Right lobe of liver (tissue), 6 donors: ENCODE results near the gene ANAPC13. TPM values are rescaled to one million over a fixed set of nuclear protein-coding genes. Genes with fewer than 3 reads are reported as not detected.

Experiments used
- ATAC-seq, 4 donors: fragments of 200-7000 bp; cut with Tn5 transposase; one replicate each; pipeline ENCODE4 v1.9.1; 2020; ENCODE audit warnings: mild to moderate bottlenecking in 4 of 4, moderate library complexity in 4 of 4
- DNase-seq, 3 donors: peaks; one replicate each; pipeline ENCODE4 v3.0.0-alpha.2; 2020
- H3K27ac ChIP-seq, 3 donors: fragments of 200-600 bp; one replicate each; pipeline ENCODE4 v1.8.0; 2022
- H3K27me3 ChIP-seq, 2 donors: fragments of 200-600 bp; one replicate each; pipeline ENCODE4 v1.8.0; 2022
- H3K36me3 ChIP-seq, 4 donors: fragments of 200-600 bp; sonication (generic) in 1 of 4; one replicate each; pipeline versions ENCODE4 v1.5.1 to v1.8.0; 2017 to 2022; ENCODE audit warnings: control low read depth in 1 of 4
- H3K4me1 ChIP-seq, 4 donors: fragments of 200-600 bp; sonication (generic) in 1 of 4; one replicate each; pipeline versions ENCODE4 v1.5.1 to v1.8.0; 2017 to 2022; ENCODE audit warnings: control low read depth in 1 of 4
- H3K4me3 ChIP-seq, 3 donors: fragments of 200-600 bp; one replicate each; pipeline ENCODE4 v1.8.0; 2022
- H3K9me3 ChIP-seq, 4 donors: fragments of 200-600 bp; sonication (generic) in 1 of 4; one replicate each; pipeline versions ENCODE4 v1.5.1 to v1.8.0; 2017 to 2022; ENCODE audit warnings: control low read depth in 1 of 4
- POLR2A ChIP-seq: fragments of 450-650 bp; IDR thresholded peaks from one replicate; pipeline ENCODE4 v1.6.1; 2017; ENCODE audit warnings: antibody characterized with exemption, mild to moderate bottlenecking
- WGBS: methylation state at CpG from one replicate; pipeline ENCODE4 v1.1.6; 2018; ENCODE audit warnings: low coverage, low lambda C conversion rate; ENCODE audit not compliant: insufficient coverage; ENCODE audit errors: missing lambda C conversion rate; 5-methylcytosine and 5-hydroxymethylcytosine counted together
- intact Hi-C, 2 donors: fragments of 100-400 bp; cut with DNase I; formaldehyde crosslinking; loops; one replicate each; pipeline versions ENCODE4 v1.11.2 to v1.14.1; 2022
- total RNA-seq, 6 experiments: library from RNA; depleted of rRNA in 2 of 6; stranded (reverse); fragments of >200 nt in 2 of 6; fragmentation: NEBNext Ultra II Directional in 3 of 6; extraction: Animal tissue kit (Norgen Biotek cat#: 25700) in 3 of 6; gene quantifications; one replicate each; pipeline versions ENCODE4 v1.1.0 to v1.2.4, GENCODE V29; 2016 to 2023
- TF ChIP-seq, protein P1 (sequence below), 4 donors: fragments of 200-600 bp in 3 of 4; fragments of 450-650 bp in 1 of 4; IDR thresholded peaks; one replicate each; pipeline versions ENCODE4 v1.5.1 to v1.8.0; 2016 to 2022; ENCODE audit warnings: antibody characterized with exemption in 4 of 4, mild to moderate bottlenecking in 2 of 4
- donor health status: DM: no; HTN: yes; CAD: no.
- donor health status: DM: no; HTN: no; CAD: no.
- donor health status: DM: no; HTN: no; CAD: no.
- donor health status: DM: no; HTN: yes; CAD: no.
- donor health status: DM: no; HTN: yes; CAD: no.

ANAPC13 gene
- total RNA-seq, 6 experiments from 2014 or later: 23.1 to 46.6 (median 31.7) TPM

DNA sequence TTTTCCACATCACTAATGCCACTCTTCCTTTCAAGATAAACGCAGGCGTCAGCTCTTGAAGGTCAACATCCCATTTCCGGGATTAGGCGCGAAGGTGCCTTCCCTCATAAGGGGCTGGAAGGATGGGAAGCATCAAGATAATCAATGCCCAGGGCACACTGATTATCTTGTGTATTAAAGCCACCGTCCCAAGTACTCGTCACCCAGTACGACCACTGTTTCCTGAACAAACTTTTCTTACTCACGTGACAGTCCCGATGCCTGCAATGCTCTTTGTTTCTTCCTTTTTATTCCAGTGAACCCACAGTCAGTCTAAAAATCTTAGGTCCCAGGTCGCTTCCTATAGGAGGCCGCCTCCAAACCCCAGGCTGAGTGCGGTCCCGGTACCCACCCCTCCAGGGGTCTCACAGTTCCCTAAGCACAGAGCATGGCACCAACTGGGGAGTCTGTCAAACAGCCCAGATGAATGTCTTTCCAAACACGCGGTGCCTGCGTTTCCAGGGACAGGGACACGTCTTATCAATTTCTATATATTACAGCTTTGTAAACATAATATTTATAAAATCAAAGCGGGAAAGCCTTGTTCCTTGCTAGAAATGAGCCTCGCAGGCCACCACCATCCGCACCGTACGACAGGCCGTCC lies 589 bp downstream of the ANAPC13 start:
- ATAC-seq: peak; percentile 0 to 2 (median 1)

DNA sequence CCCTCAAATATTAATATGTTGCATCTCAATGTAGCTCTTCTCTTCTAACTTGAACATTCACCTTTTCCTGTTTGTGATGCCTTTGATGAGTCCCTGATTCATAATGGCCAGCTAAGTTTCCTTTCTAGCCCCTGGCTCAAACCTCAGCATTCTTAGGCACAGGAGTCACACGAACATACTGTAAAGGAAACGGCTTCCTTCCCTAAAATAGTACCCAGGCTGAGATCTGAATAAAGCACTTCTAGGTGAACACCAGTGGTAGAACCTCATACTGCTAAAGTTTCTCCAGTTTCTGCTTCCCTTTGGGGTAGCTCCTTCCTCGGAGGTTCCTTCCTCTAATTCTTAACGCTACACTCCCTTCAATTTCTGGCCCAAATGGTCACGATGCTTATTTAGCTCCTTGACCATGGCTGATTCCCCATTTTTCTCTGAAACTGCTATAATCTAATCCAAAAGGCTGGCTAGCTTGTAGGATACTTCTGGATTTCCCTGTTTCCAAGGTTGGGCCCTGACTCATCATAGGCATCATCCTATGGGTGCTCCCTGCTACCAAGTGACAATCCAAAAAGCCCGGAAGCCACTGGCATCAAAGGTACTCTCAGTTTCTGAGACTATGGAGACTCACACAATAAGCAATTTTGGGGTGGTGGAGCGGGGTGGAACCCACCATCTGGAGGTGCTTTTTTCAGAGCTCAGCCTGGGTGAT lies 2.4 kb downstream of the ANAPC13 start:
- 57% methylated on average over 6 of the region's 7 CpGs for WGBS
- DNase-seq (no peak), ATAC-seq (no peak)
- H3K4me1 ChIP-seq: peaks cover 0 to 30% (median 9%) of the 10 kb centered on the region in 4 donors
- intact Hi-C loops: loop anchor here in 1 of 2 donors (5.0 kb wide), 1 partner anchor 176 kb away; no protein-coding TSS in a partner anchor
- no peaks in the 10 kb centered on the region for H3K9me3 ChIP-seq
- H3K27ac ChIP-seq: no peak overlapping the region
- TF ChIP-seq, protein P1, sequence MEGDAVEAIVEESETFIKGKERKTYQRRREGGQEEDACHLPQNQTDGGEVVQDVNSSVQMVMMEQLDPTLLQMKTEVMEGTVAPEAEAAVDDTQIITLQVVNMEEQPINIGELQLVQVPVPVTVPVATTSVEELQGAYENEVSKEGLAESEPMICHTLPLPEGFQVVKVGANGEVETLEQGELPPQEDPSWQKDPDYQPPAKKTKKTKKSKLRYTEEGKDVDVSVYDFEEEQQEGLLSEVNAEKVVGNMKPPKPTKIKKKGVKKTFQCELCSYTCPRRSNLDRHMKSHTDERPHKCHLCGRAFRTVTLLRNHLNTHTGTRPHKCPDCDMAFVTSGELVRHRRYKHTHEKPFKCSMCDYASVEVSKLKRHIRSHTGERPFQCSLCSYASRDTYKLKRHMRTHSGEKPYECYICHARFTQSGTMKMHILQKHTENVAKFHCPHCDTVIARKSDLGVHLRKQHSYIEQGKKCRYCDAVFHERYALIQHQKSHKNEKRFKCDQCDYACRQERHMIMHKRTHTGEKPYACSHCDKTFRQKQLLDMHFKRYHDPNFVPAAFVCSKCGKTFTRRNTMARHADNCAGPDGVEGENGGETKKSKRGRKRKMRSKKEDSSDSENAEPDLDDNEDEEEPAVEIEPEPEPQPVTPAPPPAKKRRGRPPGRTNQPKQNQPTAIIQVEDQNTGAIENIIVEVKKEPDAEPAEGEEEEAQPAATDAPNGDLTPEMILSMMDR (IDR thresholded peaks at IDR 0.05): no peak
- TF ChIP-seq POLR2A: no peak
- no peak overlapping the region for H3K4me3 ChIP-seq
- H3K36me3 ChIP-seq: peaks cover 0 to 27% (median 9%) of the 10 kb centered on the region in 4 donors
- no peaks in the 10 kb centered on the region for H3K27me3 ChIP-seq

More for the DNA sequence above, 589 bp downstream of the ANAPC13 start:
- Histone ChIP-seq H3K27me3 (no peaks in the 10 kb centered on the region), H3K9me3 (no peaks in the 10 kb centered on the region), H3K36me3 (peaks cover 0 to 21% (median 6%) of the 10 kb centered on the region in 4 donors), H3K27ac (peak overlapping the region; percentile 85 to 93 (median 89)), H3K4me3 (peak overlapping the region; percentile 76 to 89 (median 77)), H3K4me1 (peaks cover 0 to 20% (median 5%) of the 10 kb centered on the region in 4 donors)
- TF ChIP-seq, protein P1 (IDR thresholded peaks at IDR 0.05): no peak
- no peak for TF ChIP-seq POLR2A
- intact Hi-C loops: no loop called here
- peak in 2 of 3 donors; percentile 63 to 93 for DNase-seq
- WGBS: 0% methylated on average over 24 of the region's 24 CpGs

DNA sequence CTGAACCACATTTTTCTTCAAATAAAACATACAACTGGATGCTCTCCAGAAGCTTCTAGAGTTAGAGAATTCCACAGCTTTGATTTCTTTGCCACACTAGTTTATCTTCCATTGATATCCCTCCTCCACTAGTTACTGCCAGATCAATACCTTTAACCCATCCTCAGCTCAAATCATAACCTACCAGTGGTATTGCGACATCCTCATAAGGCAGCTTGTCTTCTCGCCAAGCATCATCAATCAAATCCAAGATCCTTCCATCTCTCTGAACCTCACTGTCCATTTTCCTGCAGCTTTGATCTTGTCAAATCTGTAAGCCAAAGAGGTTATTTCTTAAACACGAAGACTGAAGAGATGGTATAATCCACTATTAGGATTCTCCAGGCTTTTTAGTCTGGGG lies 3.2 kb downstream of the ANAPC13 start:
- Histone ChIP-seq H3K4me3 (no peak overlapping the region), H3K27ac (no peak overlapping the region), H3K9me3 (no peaks in the 10 kb centered on the region), H3K27me3 (no peaks in the 10 kb centered on the region), H3K4me1 (peaks cover 0 to 34% (median 10%) of the 10 kb centered on the region in 4 donors), H3K36me3 (peaks cover 0 to 31% (median 9%) of the 10 kb centered on the region in 4 donors)
- ATAC-seq (no peak), DNase-seq (no peak)
- TF ChIP-seq, protein P1 (IDR thresholded peaks at IDR 0.05): no peak
- no peak for TF ChIP-seq POLR2A
- intact Hi-C loops: loop anchor here in 1 of 2 donors (5.0 kb wide), 1 partner anchor 175 kb away; no protein-coding TSS in a partner anchor
- 94% methylated on average over 3 of the region's 3 CpGs for WGBS

DNA sequence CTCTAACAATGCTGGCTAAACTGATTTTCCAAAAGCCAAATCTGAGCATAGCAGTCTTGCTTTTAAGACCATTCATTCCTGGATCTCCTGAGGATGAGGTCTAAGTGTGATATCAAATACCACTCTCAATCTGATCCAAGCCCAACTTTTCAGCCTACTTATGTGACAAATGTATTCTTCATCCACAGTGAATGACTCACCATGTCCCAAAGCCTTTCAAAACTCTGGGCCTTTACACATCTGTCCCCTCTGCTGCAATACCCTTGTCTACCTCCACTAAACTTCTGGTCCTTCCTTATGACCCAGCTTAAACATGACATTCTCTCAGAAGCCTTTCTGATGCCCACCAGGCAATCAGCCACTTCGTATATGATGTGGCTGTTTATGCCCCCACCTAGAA lies 4.6 kb downstream of the ANAPC13 start:
- H3K4me1 ChIP-seq: peaks cover 0 to 27% (median 8%) of the 10 kb centered on the region in 4 donors
- intact Hi-C loops: loop anchor here in 1 of 2 donors (5.0 kb wide), 1 partner anchor 174 kb away; no protein-coding TSS in a partner anchor
- no peak for DNase-seq
- no peaks in the 10 kb centered on the region for H3K9me3 ChIP-seq
- 65% methylated on average over 1 of the region's 1 CpG for WGBS
- no peak for ATAC-seq
- H3K27ac ChIP-seq: no peak overlapping the region
- TF ChIP-seq, protein P1 (IDR thresholded peaks at IDR 0.05): no peak
- TF ChIP-seq POLR2A: no peak
- H3K4me3 ChIP-seq: no peak overlapping the region
- no peaks in the 10 kb centered on the region for H3K27me3 ChIP-seq
- peaks cover 0 to 34% (median 13%) of the 10 kb centered on the region in 4 donors for H3K36me3 ChIP-seq
